ENCODE measurements around the gene NOS1.

NOS1 gene

DNA sequence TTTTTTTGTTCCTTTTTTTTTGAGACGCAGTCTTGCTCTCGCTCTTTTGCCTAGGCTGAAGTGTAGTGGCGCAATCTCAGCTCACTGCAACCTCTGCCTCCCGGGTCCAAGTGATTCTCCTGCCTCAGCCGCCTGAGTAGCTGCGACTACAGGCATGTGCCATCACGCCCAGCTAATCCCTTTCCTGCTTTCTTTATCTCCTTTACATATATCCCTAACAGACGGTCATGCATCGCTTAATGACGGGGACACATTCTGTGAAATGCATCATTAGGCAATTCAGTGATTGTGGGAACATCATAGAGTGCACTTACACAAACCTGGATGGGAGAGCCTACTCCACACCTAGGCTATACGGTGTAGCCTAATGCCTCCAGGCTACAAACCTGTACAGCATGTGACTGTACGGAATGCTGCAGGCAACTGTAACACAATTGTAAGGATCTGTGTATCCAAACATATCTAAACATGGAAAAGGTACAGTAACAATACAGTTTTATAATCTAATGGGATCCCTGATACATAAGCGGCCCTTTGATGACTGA is 32.8 kb downstream of the NOS1 start:
- no peak for DNase-seq

GRCh38 chr12:117322428-117322827 is 39.0 kb downstream of the NOS1 start:
- DNase-seq: no peak

GRCh38 chr12:117321572-117321971 is 39.9 kb downstream of the NOS1 start:
- no peak for DNase-seq

DNA sequence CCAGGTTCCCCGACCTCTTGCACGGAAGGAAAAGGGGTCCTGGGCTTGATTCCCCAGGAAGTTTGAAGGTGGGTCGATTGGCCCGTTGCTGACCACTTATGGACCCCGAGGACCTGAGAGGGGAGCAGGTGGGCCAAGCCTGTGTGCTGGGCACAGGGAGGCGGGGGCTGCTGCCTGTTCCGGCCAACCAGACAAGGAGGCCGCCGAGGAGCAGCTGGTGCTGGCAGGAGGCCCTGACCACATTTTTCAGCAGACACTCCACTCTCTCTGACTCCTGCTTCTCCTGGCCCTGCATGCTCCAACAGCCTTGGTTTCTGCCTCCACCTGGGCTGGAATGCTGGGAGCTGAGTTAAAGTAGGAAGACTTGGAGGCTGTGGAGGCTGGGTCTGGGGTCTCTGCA is 42.8 kb downstream of the NOS1 start:
- DNase-seq: no peak

GRCh38 chr12:117316336-117316735 is 45.1 kb downstream of the NOS1 start:
- DNase-seq: no peak

GRCh38 chr12:117313926-117314325 is 47.5 kb downstream of the NOS1 start:
- no peak for DNase-seq

DNA sequence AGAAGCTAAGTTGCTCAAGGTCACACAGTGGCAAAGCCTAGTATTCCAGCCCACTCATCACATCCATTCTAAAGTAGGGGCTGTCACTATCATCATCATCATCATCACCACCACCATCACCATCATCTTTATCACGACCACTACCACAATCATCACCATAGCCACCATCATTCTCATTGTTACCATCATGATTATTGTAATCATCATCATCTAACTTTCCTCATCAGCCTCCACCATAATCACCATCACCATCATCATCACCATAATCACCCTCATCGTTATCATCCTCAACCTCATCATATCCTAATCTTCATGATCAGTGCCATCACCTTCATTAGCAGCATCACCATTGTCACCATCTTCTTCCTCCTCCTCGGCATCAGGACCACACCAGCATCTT is 48.7 kb downstream of the NOS1 start:
- DNase-seq: no peak

DNA sequence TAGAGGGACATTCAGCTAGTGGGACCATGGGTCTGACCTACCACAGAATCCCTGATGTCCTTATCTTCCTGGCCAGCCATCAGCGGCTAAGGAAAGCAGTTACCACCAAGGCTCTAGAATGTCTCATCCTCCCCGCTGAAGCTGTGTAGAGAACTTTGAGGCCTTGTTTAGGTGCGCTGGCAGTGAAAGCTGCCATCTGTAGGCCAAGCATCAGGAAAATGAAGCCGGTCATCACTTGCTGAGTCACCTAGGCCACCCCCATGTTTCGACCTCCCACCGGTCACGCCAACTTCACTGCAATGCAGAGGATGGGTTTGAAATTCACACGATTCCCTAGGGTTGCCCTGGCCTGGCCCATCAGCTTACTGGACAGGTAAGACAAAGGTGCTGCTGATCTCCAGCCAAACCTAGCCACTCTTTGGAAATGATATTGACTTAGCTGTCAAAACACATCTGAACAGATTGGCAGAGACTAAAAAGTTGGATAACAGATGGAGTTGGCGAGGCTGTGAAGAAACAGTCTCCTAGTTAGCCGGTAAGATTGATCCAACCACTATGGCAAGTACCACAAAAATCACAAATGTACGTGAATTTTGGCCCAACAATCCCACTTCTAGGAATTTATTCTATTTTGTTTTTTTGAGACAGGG is 52.0 kb downstream of the NOS1 start:
- no peak for DNase-seq

DNA sequence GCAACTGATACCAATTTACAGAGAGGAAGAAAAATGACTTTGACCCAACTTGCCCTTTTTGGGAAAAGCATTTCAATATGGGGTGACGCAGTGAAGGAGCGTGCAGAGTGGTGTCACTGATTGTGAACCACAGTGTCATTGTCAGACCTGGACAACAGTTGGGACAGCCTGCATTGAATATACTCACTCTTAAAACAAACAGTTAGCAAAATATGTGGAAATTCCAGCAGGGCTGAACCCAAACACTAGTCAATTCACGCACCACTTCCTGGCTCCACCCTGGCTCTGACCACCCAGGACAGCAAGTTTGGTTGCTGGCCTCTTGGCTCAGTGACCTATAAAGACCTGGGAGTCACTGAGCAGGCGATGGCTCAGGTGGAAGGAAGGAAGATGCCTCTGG is 61.3 kb downstream of the NOS1 start:
- DNase-seq: no peak

- DNase-seq: no peak
These were observed 62.7 kb downstream of the NOS1 start for GRCh38 chr12:117298648-117299225.

GRCh38 chr12:117298191-117298590 is 63.2 kb downstream of the NOS1 start:
- DNase-seq: no peak

- no peak for DNase-seq
These were observed 67.2 kb downstream of the NOS1 start for GRCh38 chr12:117294189-117294603.

DNA sequence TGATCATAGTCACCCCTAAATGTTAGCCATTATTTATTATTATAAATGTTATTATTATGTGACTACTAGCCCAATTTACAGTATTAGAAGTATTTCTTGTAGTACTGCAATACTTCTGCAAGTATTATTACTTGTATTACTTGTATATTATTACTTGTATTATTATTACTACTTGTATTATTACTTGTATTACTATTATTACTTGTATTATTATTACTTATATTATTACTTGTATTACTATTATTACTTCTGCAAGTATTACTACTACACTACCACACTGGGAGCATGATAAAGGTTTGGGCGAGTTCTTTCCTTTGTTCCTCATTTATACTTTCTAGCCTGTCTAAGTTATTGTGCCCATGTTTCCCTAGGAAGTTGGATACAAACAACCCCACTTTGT is 67.9 kb downstream of the NOS1 start:
- DNase-seq: no peak

DNA sequence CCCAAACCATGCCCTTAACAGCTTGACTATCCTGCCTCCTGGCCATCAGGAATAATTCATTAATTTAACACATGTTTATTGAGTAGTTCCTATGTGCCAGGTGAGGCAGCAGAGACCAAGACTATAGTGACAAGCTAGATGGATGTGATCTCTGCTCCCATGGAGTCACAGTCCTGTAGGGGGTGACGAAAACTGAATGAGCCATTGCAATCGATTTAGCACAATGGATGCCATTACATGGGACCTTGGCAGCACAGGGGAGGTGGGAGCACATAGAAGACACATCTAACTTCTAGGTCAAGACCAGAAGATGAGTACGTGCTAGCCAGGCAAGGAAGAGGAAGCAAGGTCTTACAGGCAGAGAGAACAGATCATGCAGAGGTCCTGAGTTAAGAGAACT is 68.7 kb downstream of the NOS1 start:
- no peak for DNase-seq

DNA sequence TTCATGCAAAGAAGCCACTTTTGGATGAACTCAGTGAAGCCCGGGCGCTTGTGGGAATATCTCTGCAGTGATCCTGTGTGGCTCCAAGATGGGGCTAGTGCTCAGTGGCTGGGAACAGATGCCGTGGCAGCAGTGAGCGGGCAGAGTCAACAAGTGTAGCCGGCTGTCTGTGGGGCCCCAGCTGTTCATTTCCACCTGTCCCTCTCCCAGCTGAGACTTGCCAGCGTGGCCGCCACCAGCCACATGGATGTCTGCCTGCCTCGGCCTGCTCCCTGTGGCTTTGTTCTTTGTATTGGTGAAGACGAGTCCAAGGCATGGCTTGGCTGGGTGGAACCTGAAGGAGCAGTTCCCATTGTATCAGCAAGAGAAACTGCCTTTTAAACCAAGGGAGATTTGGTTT is 77.3 kb downstream of the NOS1 start:
- no peak for DNase-seq

DNA sequence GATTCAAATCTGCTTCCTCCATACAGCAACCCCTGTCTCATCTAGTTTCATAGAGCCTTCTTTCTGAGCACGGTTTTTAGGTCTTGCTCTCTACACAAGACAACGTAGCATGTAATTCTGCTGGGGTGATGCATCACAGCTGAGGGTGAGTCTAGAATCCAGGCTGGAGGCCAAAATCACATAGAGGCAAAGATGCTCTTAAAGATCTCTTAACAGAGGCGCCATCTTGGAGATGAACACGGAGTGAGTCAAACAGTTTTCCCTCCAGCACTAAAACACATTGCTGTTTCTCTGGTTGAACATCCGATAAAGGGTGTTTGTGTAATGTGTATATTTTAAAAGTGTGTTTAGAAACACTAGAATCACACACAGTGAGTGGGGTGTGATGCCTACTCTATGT is 78.9 kb downstream of the NOS1 start:
- no peak for DNase-seq

DNA sequence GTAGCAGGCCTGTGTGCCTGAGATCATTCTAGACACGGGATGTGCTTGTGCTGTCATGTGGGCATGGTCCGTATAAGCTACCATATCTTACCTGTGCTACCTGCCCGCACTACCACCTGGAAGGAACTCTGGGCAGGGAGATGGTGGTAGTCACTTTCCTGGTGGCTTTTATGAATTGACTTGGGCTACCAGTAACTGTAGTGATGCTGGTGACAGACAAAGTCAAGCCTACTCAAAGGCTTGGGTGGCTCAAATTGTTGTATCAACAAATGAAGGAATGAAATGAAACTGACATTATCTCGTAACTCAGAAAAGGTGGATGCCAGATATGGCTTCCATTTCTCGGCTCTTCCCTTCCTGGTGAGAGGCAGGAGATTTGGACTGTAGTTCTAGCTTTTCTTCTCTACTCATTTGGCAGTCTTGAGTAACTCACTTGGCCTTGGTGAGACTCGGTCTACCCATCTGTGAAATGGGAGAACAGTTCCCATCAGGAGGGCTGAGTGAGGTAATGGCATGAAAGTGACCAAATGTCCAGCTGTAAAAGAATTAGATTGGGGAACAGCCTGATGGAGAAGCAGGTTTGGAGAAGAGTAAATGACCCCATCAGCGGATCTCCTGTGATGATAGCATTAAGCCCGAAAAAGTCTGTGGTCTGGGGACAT is 81.3 kb downstream of the NOS1 start:
- no peak for DNase-seq

- no peak for DNase-seq
These were observed 81.8 kb downstream of the NOS1 start for GRCh38 chr12:117279606-117280005.

DNA sequence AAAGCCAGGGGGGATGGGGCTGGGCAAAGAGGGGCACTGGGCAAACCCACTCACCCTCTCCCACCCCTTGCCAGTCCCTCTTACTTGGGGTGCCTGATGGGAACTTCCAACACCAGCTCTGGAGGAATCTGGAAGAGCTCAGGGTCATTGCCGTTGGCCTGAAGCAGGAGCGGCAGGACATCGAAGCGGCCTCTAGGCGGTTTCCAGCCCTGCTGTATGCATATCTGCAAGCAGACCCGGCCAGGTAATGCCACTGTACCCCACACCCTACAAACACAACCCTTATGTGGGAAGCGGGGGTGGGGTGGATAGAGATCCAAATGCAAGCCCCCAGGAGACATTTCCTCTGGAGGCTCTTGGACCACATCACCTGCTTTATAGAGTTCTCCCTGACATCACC is 83.6 kb downstream of the NOS1 start:
- no peak for DNase-seq

GRCh38 chr12:117273091-117273490 is 88.3 kb downstream of the NOS1 start:
- DNase-seq: no peak

DNA sequence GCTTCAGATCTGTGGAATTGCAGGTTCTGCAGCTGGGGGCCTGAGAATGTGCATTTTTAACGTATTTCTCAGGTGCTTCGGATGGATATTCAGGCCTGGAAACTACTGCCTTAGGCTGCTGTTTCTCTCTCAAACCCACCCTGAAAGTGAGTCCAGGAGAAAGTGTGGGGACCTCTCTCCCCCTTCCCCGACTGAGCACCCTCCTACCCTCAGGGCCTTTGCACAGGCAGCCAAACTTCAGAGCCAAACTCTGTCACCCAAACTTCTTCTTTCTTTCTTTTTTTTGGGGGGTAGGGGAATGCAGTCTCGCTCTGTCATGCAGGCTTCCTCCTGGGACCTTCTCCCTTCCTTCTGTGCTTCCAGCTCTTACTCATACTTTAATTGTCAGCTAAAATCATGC is 88.7 kb downstream of the NOS1 start:
- no peak for DNase-seq

- no peak for DNase-seq
These were observed 98.7 kb downstream of the NOS1 start for GRCh38 chr12:117262749-117263148.

DNA sequence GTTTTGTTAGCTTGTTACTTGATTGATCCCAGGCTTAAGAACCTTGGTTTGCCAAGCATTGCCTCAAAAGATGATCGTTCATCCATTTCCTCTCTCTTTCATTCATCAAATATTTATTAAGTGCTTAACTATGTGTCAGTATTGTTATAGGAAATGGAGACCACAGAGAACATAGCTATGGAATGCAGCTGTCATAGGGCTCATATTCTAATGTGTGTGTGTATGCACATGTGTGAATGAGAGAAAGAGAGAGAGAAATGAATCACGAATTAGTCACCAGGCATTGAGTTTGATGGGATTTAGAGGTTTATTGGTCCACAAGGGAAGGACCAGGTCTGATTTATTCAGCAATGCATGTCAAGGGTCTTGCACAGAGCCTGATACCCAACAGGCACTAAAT is 100.2 kb downstream of the NOS1 start:
- no peak for DNase-seq

GRCh38 chr12:117255386-117255785 is 106.0 kb downstream of the NOS1 start:
- no peak for DNase-seq

Measured in activated naive CD4-positive, alpha-beta T cell (primary cell).